Umbilical cord (tissue), 1 donor: ENCODE measurements around the gene CD300H. TPM values are rescaled to one million over a fixed set of nuclear protein-coding genes. Genes with fewer than 3 reads are reported as not detected.

Experiments used
- total RNA-seq: library from RNA; depleted of rRNA; stranded (reverse); fragments of >200 nt; gene quantifications from one replicate; pipeline ENCODE4 v1.2.3, GENCODE V29; 2014; ENCODE audit warnings: low replicate concordance; ENCODE audit not compliant: insufficient read depth

The CD300H gene
- total RNA-seq, 1 donor from 2014 or later = not detected

Other genes starting within 250 kb of the CD300H start
- gene KIF19, start 241.3 kb downstream of the CD300H start, total RNA-seq = 1.4 TPM
- gene BTBD17, start 205.6 kb downstream of the CD300H start, total RNA-seq = not detected
- gene GPR142, start 200.0 kb downstream of the CD300H start, total RNA-seq = 1.2 TPM
- 17.1 TPM for gene GPRC5C, start 135.4 kb downstream of the CD300H start, total RNA-seq
- 7.2 TPM for gene CD300A, start 100.9 kb downstream of the CD300H start, total RNA-seq
- gene CD300LB, start 36.0 kb downstream of the CD300H start, total RNA-seq = 0.24 TPM
- 0.48 TPM for gene CD300C, start 21.4 kb downstream of the CD300H start, total RNA-seq
- gene CD300LD, start 24.8 kb upstream of the CD300H start, total RNA-seq = not detected
- 0.72 TPM for gene CD300E, start 56.2 kb upstream of the CD300H start, total RNA-seq
- 3.1 TPM for gene CD300LF, start 145.4 kb upstream of the CD300H start, total RNA-seq
- gene RAB37, start 169.7 kb upstream of the CD300H start, total RNA-seq = 4.6 TPM
- 12.5 TPM for gene NHERF1, start 181.1 kb upstream of the CD300H start, total RNA-seq
- 18.1 TPM for gene NAT9, start 208.8 kb upstream of the CD300H start, total RNA-seq